WTC11 (cell line): ENCODE results near the gene JAKMIP1. TPM values are rescaled to one million over a fixed set of nuclear protein-coding genes. Genes with fewer than 3 reads are reported as not detected.

Experiments
- ATAC-seq: fragments of 200-7000 bp; cut with Tn5 transposase; 2 replicates; pipeline ENCODE4 v1.10.0; 2021; ENCODE audit warnings: mild to moderate bottlenecking, moderate library complexity
- CTCF ChIA-PET: fragments of 300-600 bp; sonication (Branson Sonifier 250); formaldehyde crosslinking; loops from one replicate; lab custom pipeline; 2021; ENCODE audit warnings: antibody characterized with exemption; lab: Charles Lee
- POLR2A ChIA-PET: fragments of 350-600 bp; sonication (Branson Sonifier 250); formaldehyde crosslinking; loops from one replicate; lab custom pipeline; 2021; ENCODE audit warnings: antibody characterized with exemption; lab: Charles Lee
- DNase-seq: peaks from one replicate; pipeline ENCODE4 v3.0.0; 2021; ENCODE audit warnings: low spot score
- H3K27ac Mint-ChIP-seq: 2 replicates; pipeline ENCODE4 v1.8.0; 2021; ENCODE audit warnings: mixed read lengths
- H3K27me3 Mint-ChIP-seq: 2 replicates; pipeline ENCODE4 v1.8.0; 2021; ENCODE audit warnings: low read depth, mild to moderate bottlenecking, moderate library complexity, mixed read lengths
- H3K36me3 Mint-ChIP-seq: 2 replicates; pipeline ENCODE4 v1.8.0; 2021; ENCODE audit warnings: mixed read lengths
- H3K4me1 Mint-ChIP-seq: 2 replicates; pipeline ENCODE4 v1.8.0; 2022; ENCODE audit warnings: mixed read lengths
- H3K4me3 Mint-ChIP-seq: 2 replicates; pipeline ENCODE4 v1.8.0; 2021; ENCODE audit warnings: mild to moderate bottlenecking, moderate library complexity, mixed read lengths
- H3K9me3 Mint-ChIP-seq: 2 replicates; pipeline ENCODE4 v1.8.0; 2021; ENCODE audit warnings: mixed read lengths
- CREB1 ChIP-seq: sonication (generic); formaldehyde crosslinking; IDR thresholded peaks from 2 replicates; pipeline ENCODE4 v1.8.0; 2023; ENCODE audit warnings: mild to moderate bottlenecking, missing genetic modification reagents
- ELF4 ChIP-seq: sonication (generic); formaldehyde crosslinking; IDR thresholded peaks from 2 replicates; pipeline ENCODE4 v1.8.1; 2022; ENCODE audit warnings: low read depth, mild to moderate bottlenecking, moderate library complexity, missing genetic modification reagents
- ETV6 ChIP-seq: sonication (generic); formaldehyde crosslinking; IDR thresholded peaks from 2 replicates; pipeline ENCODE4 v1.8.1; 2022; ENCODE audit warnings: mild to moderate bottlenecking, missing genetic modification reagents
- FOXP1 ChIP-seq: sonication (generic); formaldehyde crosslinking; IDR thresholded peaks from 2 replicates; pipeline ENCODE4 v1.8.0; 2022; ENCODE audit warnings: missing genetic modification reagents, mild to moderate bottlenecking, moderate library complexity, borderline replicate concordance
- GABPB1 ChIP-seq: sonication (generic); formaldehyde crosslinking; IDR thresholded peaks from 2 replicates; pipeline ENCODE4 v1.8.1; 2023; ENCODE audit warnings: mild to moderate bottlenecking, missing genetic modification reagents
- GRHL2 ChIP-seq: fragments of 250-450 bp; sonication (Bioruptor Pico); IDR thresholded peaks from 2 replicates; pipeline ENCODE4 v1.8.0; 2022; ENCODE audit warnings: mild to moderate bottlenecking, moderate library complexity; ENCODE audit not compliant: insufficient replicate concordance, severe bottlenecking
- GTF2I ChIP-seq: fragments of 250-450 bp; sonication (Bioruptor Pico); conservative IDR thresholded peaks from 2 replicates; pipeline ENCODE4 v1.4.0; 2021; ENCODE audit warnings: mild to moderate bottlenecking
- KAT7 ChIP-seq: sonication (generic); formaldehyde crosslinking; IDR thresholded peaks from 2 replicates; pipeline ENCODE4 v1.8.1; 2023; ENCODE audit warnings: missing genetic modification reagents, mild to moderate bottlenecking, borderline replicate concordance
- MLX ChIP-seq: sonication (generic); formaldehyde crosslinking; IDR thresholded peaks from 2 replicates; pipeline ENCODE4 v1.8.1; 2023; ENCODE audit warnings: mild to moderate bottlenecking, missing genetic modification reagents, moderate library complexity
- MYBL2 ChIP-seq: sonication (generic); formaldehyde crosslinking; IDR thresholded peaks from 2 replicates; pipeline ENCODE4 v1.8.1; 2023; ENCODE audit warnings: mild to moderate bottlenecking, moderate library complexity, missing genetic modification reagents
- NFYB ChIP-seq: sonication (generic); formaldehyde crosslinking; conservative IDR thresholded peaks from 2 replicates; pipeline ENCODE4 v1.8.0; 2022; ENCODE audit warnings: low read depth, missing genetic modification reagents
- PRDM15 ChIP-seq: sonication (generic); formaldehyde crosslinking; IDR thresholded peaks from 2 replicates; pipeline ENCODE4 v1.8.0; 2022; ENCODE audit warnings: missing genetic modification reagents
- RELA ChIP-seq: sonication (generic); formaldehyde crosslinking; IDR thresholded peaks from 2 replicates; pipeline ENCODE4 v1.8.1; 2022; ENCODE audit warnings: missing genetic modification reagents, mild to moderate bottlenecking, borderline replicate concordance
- RORB ChIP-seq: fragments of 250-450 bp; sonication (Bioruptor Pico); IDR thresholded peaks from 2 replicates; pipeline ENCODE4 v1.9.0; 2021; ENCODE audit warnings: mild to moderate bottlenecking
- SOX15 ChIP-seq: fragments of 250-450 bp; sonication (Bioruptor Pico); IDR thresholded peaks from 2 replicates; pipeline ENCODE4 v1.9.0; 2021; ENCODE audit warnings: mild to moderate bottlenecking
- TCF7 ChIP-seq: sonication (generic); formaldehyde crosslinking; IDR thresholded peaks from 2 replicates; pipeline ENCODE4 v1.8.0; 2022; ENCODE audit warnings: mild to moderate bottlenecking, low read depth, missing genetic modification reagents, moderate library complexity
- TEAD4 ChIP-seq: sonication (generic); formaldehyde crosslinking; IDR thresholded peaks from 2 replicates; pipeline ENCODE4 v1.8.0; 2022; ENCODE audit warnings: mild to moderate bottlenecking, missing genetic modification reagents
- ZMAT4 ChIP-seq: fragments of 250-450 bp; sonication (Bioruptor Pico); IDR thresholded peaks from 2 replicates; pipeline ENCODE4 v1.9.0; 2021; ENCODE audit warnings: mild to moderate bottlenecking
- ZNF219 ChIP-seq: sonication (generic); formaldehyde crosslinking; IDR thresholded peaks from 2 replicates; pipeline ENCODE4 v1.8.0; 2023; ENCODE audit warnings: missing genetic modification reagents, mild to moderate bottlenecking, borderline replicate concordance
- ZNF396 ChIP-seq: fragments of 250-450 bp; sonication (Bioruptor Pico); IDR thresholded peaks from 2 replicates; pipeline ENCODE4 v1.8.0; 2021; ENCODE audit warnings: mild to moderate bottlenecking, moderate library complexity, borderline replicate concordance
- ZNF416 ChIP-seq: fragments of 250-450 bp; sonication (Bioruptor Pico); IDR thresholded peaks from 2 replicates; pipeline ENCODE4 v1.9.0; 2021; ENCODE audit warnings: mild to moderate bottlenecking, inconsistent platforms
- ZNF423 ChIP-seq: fragments of 250-450 bp; sonication (Bioruptor Pico); IDR thresholded peaks from 2 replicates; pipeline ENCODE4 v2.1.2; 2022; ENCODE audit warnings: mild to moderate bottlenecking, moderate library complexity
- ZNF671 ChIP-seq: fragments of 250-450 bp; sonication (Bioruptor Pico); IDR thresholded peaks from 2 replicates; pipeline ENCODE4 v1.8.0; 2021; ENCODE audit warnings: mild to moderate bottlenecking
- total RNA-seq: library from RNA; stranded (reverse); gene quantifications from 3 replicates; pipeline ENCODE4 v1.2.3, GENCODE V29; 2021
- TF ChIP-seq, protein P1 (sequence below): sonication (generic); formaldehyde crosslinking; IDR thresholded peaks from 2 replicates; pipeline ENCODE4 v1.8.1; 2022; ENCODE audit warnings: low read depth, mild to moderate bottlenecking, moderate library complexity, missing genetic modification reagents, borderline replicate concordance
- TF ChIP-seq, protein P2 (sequence below): fragments of 250-450 bp; sonication (Bioruptor Pico); IDR thresholded peaks from 2 replicates; pipeline ENCODE4 v2.1.2; 2022; ENCODE audit warnings: mild to moderate bottlenecking, moderate library complexity
- TF ChIP-seq, protein P3 (sequence below): sonication (generic); formaldehyde crosslinking; IDR thresholded peaks from 2 replicates; pipeline ENCODE4 v1.8.1; 2023; ENCODE audit warnings: mild to moderate bottlenecking, missing genetic modification reagents

The JAKMIP1 gene
- total RNA-seq, 1 experiment from 2014 or later = 4.0 TPM

GRCh38 chr4:6107886-6108285 lies 92.5 kb downstream of the JAKMIP1 start (continued):
- no peak for TF ChIP-seq RORB
- TF ChIP-seq ELF4 (CRISPR knock-in tag) = no peak
- TF ChIP-seq, protein P1, sequence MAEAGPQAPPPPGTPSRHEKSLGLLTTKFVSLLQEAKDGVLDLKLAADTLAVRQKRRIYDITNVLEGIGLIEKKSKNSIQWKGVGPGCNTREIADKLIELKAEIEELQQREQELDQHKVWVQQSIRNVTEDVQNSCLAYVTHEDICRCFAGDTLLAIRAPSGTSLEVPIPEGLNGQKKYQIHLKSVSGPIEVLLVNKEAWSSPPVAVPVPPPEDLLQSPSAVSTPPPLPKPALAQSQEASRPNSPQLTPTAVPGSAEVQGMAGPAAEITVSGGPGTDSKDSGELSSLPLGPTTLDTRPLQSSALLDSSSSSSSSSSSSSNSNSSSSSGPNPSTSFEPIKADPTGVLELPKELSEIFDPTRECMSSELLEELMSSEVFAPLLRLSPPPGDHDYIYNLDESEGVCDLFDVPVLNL (CRISPR knock-in tag) = no peak
- no peak for TF ChIP-seq ZNF416
- no peak for TF ChIP-seq ETV6
- no peak for TF ChIP-seq ZNF396 (CRISPR knock-in tag)
- TF ChIP-seq CREB1 (CRISPR knock-in tag) = no peak
- no peak for TF ChIP-seq MYBL2 (CRISPR knock-in tag)
- no peak for TF ChIP-seq NFYB (CRISPR knock-in tag)
- TF ChIP-seq TCF7 (CRISPR knock-in tag) = no peak
- TF ChIP-seq FOXP1 (CRISPR knock-in tag) = no peak
- TF ChIP-seq TEAD4 (CRISPR knock-in tag) = no peak
- no peak for TF ChIP-seq SOX15 (CRISPR knock-in tag)
- TF ChIP-seq GABPB1 (CRISPR knock-in tag) = no peak
- TF ChIP-seq, all 79 proteins: peak for 0

- ATAC-seq = no peak
- Mint-ChIP-seq H3K9me3 (no peaks in the 10 kb centered on the region), H3K27me3 (peaks cover 5% of the 10 kb centered on the region), H3K27ac (no peak overlapping the region), H3K4me1 (peaks cover 29% of the 10 kb centered on the region), H3K36me3 (peaks cover 5% of the 10 kb centered on the region), H3K4me3 (no peak overlapping the region)
- POLR2A ChIA-PET = no interaction called here
- CTCF ChIA-PET = no interaction called here
- no peak for DNase-seq
- TF ChIP-seq GTF2I (CRISPR knock-in tag) (no peak), ZNF671 (no peak), ZNF423 (CRISPR knock-in tag) (no peak), ZNF219 (CRISPR knock-in tag) (no peak), MYBL2 (CRISPR knock-in tag) (no peak), MLX (no peak), KAT7 (no peak), GRHL2 (CRISPR knock-in tag) (no peak), ELF4 (CRISPR knock-in tag) (no peak), PRDM15 (CRISPR knock-in tag) (no peak), ZMAT4 (CRISPR knock-in tag) (no peak), RELA (no peak), ZNF396 (CRISPR knock-in tag) (no peak)
- TF ChIP-seq, protein P2, sequence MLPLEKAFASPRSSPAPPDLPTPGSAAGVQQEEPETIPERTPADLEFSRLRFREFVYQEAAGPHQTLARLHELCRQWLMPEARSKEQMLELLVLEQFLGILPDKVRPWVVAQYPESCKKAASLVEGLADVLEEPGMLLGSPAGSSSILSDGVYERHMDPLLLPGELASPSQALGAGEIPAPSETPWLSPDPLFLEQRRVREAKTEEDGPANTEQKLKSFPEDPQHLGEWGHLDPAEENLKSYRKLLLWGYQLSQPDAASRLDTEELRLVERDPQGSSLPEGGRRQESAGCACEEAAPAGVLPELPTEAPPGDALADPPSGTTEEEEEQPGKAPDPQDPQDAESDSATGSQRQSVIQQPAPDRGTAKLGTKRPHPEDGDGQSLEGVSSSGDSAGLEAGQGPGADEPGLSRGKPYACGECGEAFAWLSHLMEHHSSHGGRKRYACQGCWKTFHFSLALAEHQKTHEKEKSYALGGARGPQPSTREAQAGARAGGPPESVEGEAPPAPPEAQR (CRISPR knock-in tag) = no peak
- TF ChIP-seq, protein P3, sequence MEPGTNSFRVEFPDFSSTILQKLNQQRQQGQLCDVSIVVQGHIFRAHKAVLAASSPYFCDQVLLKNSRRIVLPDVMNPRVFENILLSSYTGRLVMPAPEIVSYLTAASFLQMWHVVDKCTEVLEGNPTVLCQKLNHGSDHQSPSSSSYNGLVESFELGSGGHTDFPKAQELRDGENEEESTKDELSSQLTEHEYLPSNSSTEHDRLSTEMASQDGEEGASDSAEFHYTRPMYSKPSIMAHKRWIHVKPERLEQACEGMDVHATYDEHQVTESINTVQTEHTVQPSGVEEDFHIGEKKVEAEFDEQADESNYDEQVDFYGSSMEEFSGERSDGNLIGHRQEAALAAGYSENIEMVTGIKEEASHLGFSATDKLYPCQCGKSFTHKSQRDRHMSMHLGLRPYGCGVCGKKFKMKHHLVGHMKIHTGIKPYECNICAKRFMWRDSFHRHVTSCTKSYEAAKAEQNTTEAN (CRISPR knock-in tag) = no peak
- TF ChIP-seq, protein P1 (CRISPR knock-in tag) = no peak
Measured at GRCh38 chr4:6107114-6107791, 93.1 kb downstream of the JAKMIP1 start.
